ENCODE measurements around the gene FRMD4A.

FRMD4A gene

GRCh38 chr10:13649844-13650520 is 680.7 kb downstream of the FRMD4A start:
- TF ChIP-seq CTCF (IDR thresholded peaks at IDR 0.05; ENCODE audit: low read depth, low read length): no peak
- H3K9me3 ChIP-seq: no peaks in the 10 kb centered on the region
- H3K36me3 ChIP-seq: no peaks in the 10 kb centered on the region
- no peaks in the 10 kb centered on the region for H3K27me3 ChIP-seq
- H3K4me3 ChIP-seq (ENCODE audit: low read depth, low read length): no peak overlapping the region
- H3K4me1 ChIP-seq: no peaks in the 10 kb centered on the region
- DNase-seq: no peak

DNA sequence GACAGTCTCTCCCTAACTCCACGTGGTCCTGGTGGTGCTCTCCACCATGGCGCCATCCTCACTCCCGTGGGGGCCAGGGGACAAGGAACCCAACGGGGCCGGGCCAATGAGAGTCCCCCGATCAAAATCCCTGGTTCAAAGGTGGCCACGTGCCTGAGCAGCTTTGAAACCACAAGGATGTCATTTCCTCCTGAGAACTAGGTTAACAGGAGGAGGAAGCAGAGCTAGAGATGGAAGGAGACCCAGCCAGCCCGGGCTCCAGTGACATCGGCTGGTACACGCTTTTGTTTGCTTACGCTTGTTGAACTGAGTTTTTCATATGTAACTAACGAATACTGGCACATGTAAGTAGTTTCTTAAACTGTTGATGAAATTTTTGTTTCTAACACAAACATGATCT is 682.3 kb downstream of the FRMD4A start:
- Histone ChIP-seq H3K9me3 (no peaks in the 10 kb centered on the region), H3K4me1 (no peaks in the 10 kb centered on the region), H3K36me3 (no peaks in the 10 kb centered on the region), H3K27me3 (no peaks in the 10 kb centered on the region), H3K4me3 (ENCODE audit: low read depth, low read length) (no peak overlapping the region)
- TF ChIP-seq CTCF (IDR thresholded peaks at IDR 0.05; ENCODE audit: low read depth, low read length): no peak
- no peak for DNase-seq

DNA sequence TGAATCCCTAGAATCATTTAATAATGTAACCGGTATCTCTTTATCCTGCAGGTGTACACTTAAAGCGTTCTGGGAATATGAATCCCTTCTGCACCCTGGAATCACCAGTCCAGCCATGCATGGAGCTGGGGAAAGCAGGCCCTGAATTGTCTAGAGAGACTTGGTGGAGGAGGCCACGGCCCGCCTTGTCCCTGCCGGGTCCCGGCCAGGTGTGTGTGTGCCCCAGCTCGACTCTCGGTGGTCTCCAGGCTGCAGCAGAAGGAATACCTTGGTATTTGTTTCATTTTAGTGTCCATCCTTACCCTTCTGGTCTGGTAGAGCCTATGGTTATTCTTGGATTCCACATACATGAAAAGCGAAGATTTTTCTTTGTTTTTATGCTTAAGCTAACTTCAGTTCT is 685.9 kb downstream of the FRMD4A start:
- Histone ChIP-seq H3K4me3 (ENCODE audit: low read depth, low read length) (no peak overlapping the region), H3K36me3 (no peaks in the 10 kb centered on the region)
- no peak for TF ChIP-seq CTCF (IDR thresholded peaks at IDR 0.05; ENCODE audit: low read depth, low read length)

DNA sequence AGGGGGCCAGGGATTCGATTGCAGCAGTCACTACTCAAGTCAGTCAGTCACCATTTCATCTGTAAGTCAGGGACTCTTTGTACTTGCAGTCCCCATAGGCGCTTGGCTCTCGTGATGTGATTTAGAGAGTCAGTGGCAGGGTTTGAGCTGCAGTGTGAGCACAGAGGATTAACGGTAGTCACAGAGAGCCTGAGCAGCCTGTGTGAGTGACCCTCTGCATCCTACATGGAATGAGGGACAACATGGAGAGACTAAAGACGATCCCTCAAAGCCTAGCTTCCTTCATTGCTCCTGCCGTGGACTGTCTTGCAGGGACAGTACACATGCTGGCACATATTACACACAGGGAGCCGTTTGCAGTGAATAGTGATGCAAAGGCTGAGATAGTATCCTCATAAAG is 687.7 kb downstream of the FRMD4A start:
- no peak for TF ChIP-seq CTCF (IDR thresholded peaks at IDR 0.05; ENCODE audit: low read depth, low read length)
- DNase-seq: no peak
- Histone ChIP-seq H3K4me1 (no peaks in the 10 kb centered on the region), H3K36me3 (no peaks in the 10 kb centered on the region), H3K9me3 (no peaks in the 10 kb centered on the region), H3K27me3 (no peaks in the 10 kb centered on the region), H3K4me3 (ENCODE audit: low read depth, low read length) (no peak overlapping the region)

More for the DNA sequence above, 685.9 kb downstream of the FRMD4A start:
- H3K4me1 ChIP-seq: no peaks in the 10 kb centered on the region
- H3K9me3 ChIP-seq: no peaks in the 10 kb centered on the region
- no peak for DNase-seq
- H3K27me3 ChIP-seq: no peaks in the 10 kb centered on the region

- Histone ChIP-seq H3K36me3 (no peaks in the 10 kb centered on the region), H3K27me3 (no peaks in the 10 kb centered on the region), H3K4me3 (ENCODE audit: low read depth, low read length) (no peak overlapping the region), H3K4me1 (no peaks in the 10 kb centered on the region), H3K9me3 (no peaks in the 10 kb centered on the region)
- TF ChIP-seq CTCF (IDR thresholded peaks at IDR 0.05; ENCODE audit: low read depth, low read length): no peak
- DNase-seq: no peak
Measured at GRCh38 chr10:13642293-13642692, 688.4 kb downstream of the FRMD4A start.

- Histone ChIP-seq H3K4me1 (peaks cover 3% of the 10 kb centered on the region), H3K4me3 (ENCODE audit: low read depth, low read length) (no peak overlapping the region), H3K36me3 (no peaks in the 10 kb centered on the region), H3K9me3 (no peaks in the 10 kb centered on the region), H3K27me3 (no peaks in the 10 kb centered on the region)
- TF ChIP-seq CTCF (IDR thresholded peaks at IDR 0.05; ENCODE audit: low read depth, low read length): no peak
- DNase-seq: no peak
Measured at GRCh38 chr10:13637894-13638293, 692.8 kb downstream of the FRMD4A start.

Data from BE2C (cell line).